K562 (cell line): ENCODE data around the gene LMBR1L. TPM values are rescaled to one million over a fixed set of nuclear protein-coding genes. Genes with fewer than 3 reads are reported as not detected.

Experiments
- ATAC-seq: fragments of 200-7000 bp; cut with Tn5 transposase; 3 replicates; pipeline ENCODE4 v1.9.1; 2020; ENCODE audit warnings: moderate library complexity
- BruUV-seq: library from RNA; stranded (reverse); fragments of 400-500 nt; replicated peaks from 2 replicates; lab custom pipeline; 2021; lab: Mats Ljungman, UMichigan
- CTCF ChIA-PET: fragments of 300-600 bp; formaldehyde crosslinking; extraction: SDS; loops from one replicate; lab custom pipeline; 2021; ENCODE audit warnings: low intra/inter-chr PET ratio; lab: Yijun Ruan, JAX
- POLR2A ChIA-PET: fragments of 300-600, 350-650 bp; sonication (Branson Sonifier 250); formaldehyde crosslinking; extraction: SDS; loops from one replicate; lab custom pipeline; 2021; ENCODE audit warnings: antibody characterized with exemption, inconsistent platforms; lab: Yijun Ruan, JAX
- DNase-seq, 4 experiments: peaks; one replicate each; pipeline versions ENCODE4 v3.0.0 to v3.0.0-alpha.2; 2011 to 2018; ENCODE audit warnings: low spot score in 3 of 4, mixed read lengths in 3 of 4; ENCODE audit errors: extremely low read depth in 1 of 4
- FAIRE-seq: peaks from 2 replicates; lab custom pipeline; 2011; peaks lifted over from hg19 to GRCh38; lab: Jason Lieb, UNC
- H2AFZ ChIP-seq: 2 replicates; pipeline ENCODE4 v1.6.0; 2011; ENCODE audit warnings: low read depth, low read length, control low read depth, inconsistent platforms
- H3K27ac ChIP-seq: fragments of 200-600 bp; 3 replicates; pipeline ENCODE4 v1.8.0; 2011; ENCODE audit warnings: low read depth, mild to moderate bottlenecking, control low read depth, inconsistent platforms, low read length, moderate library complexity, mixed read lengths; ENCODE audit errors: extremely low read depth
- H3K27me3 ChIP-seq, 2 experiments: fragments of 300-600 bp in 1 of 2; 2 replicates in 1 of 2; 3 replicates in 1 of 2; pipeline versions ENCODE4 v1.6.0 to v1.8.0; 2011; ENCODE audit warnings: inconsistent platforms in 2 of 2, low read length in 2 of 2, mild to moderate bottlenecking in 1 of 2, mixed read lengths in 1 of 2, moderate library complexity in 1 of 2; ENCODE audit not compliant: control insufficient read depth in 2 of 2, insufficient read depth in 2 of 2
- H3K36me3 ChIP-seq: fragments of 300-600 bp; 3 replicates; pipeline ENCODE4 v1.8.0; 2011; ENCODE audit warnings: mild to moderate bottlenecking, low read length, inconsistent platforms; ENCODE audit not compliant: control insufficient read depth, insufficient read depth
- H3K4me1 ChIP-seq, 2 experiments: fragments of 200-600 bp in 1 of 2; replicated peaks in 1 of 2; 2 replicates in 1 of 2; 3 replicates in 1 of 2; pipeline versions ENCODE4 v1.5.1 to v1.8.0; 2011; ENCODE audit warnings: inconsistent platforms in 2 of 2, low read length in 2 of 2, mild to moderate bottlenecking in 1 of 2, mixed read lengths in 1 of 2, moderate library complexity in 1 of 2; ENCODE audit not compliant: control insufficient read depth in 2 of 2, insufficient read depth in 2 of 2
- H3K4me2 ChIP-seq: 2 replicates; pipeline ENCODE4 v1.6.1; 2011; ENCODE audit warnings: low read length, control low read depth, inconsistent platforms, mixed read lengths; ENCODE audit not compliant: insufficient read depth
- H3K4me3 ChIP-seq: fragments of 200-600 bp; sonication (generic), shearing (Covaris generic); 2 replicates; pipeline ENCODE4 v1.5.1; 2016; ENCODE audit warnings: control low read depth, inconsistent platforms
- H3K79me2 ChIP-seq: fragments of 200-600 bp; 3 replicates; pipeline ENCODE4 v1.8.0; 2011; ENCODE audit warnings: low read length, inconsistent platforms; ENCODE audit not compliant: control insufficient read depth, insufficient read depth
- H3K9ac ChIP-seq, 2 experiments: 2 replicates each; pipeline versions ENCODE4 v1.6.0 to v1.6.1; 2011; ENCODE audit warnings: low read depth in 2 of 2, low read length in 2 of 2, control low read depth in 1 of 2, inconsistent platforms in 1 of 2, mild to moderate bottlenecking in 1 of 2, mixed read lengths in 1 of 2; ENCODE audit not compliant: insufficient read depth in 1 of 2
- H3K9me1 ChIP-seq: one replicate; pipeline ENCODE4 v1.6.0; 2011; ENCODE audit warnings: inconsistent platforms, mild to moderate bottlenecking, low read length, moderate library complexity; ENCODE audit not compliant: control insufficient read depth, insufficient read depth
- H3K9me3 ChIP-seq: replicated peaks from 2 replicates; pipeline ENCODE4 v1.5.1; 2011; ENCODE audit warnings: low read depth, low read length, inconsistent platforms; ENCODE audit not compliant: control insufficient read depth, insufficient read depth
- H4K20me1 ChIP-seq: replicated peaks from 2 replicates; pipeline ENCODE4 v1.6.1; 2011; ENCODE audit warnings: low read length, inconsistent platforms, mixed read lengths; ENCODE audit not compliant: control insufficient read depth, insufficient read depth
- CBX1 ChIP-seq: sonication (generic); IDR thresholded peaks from 2 replicates; pipeline ENCODE4 v1.6.1; 2016; ENCODE audit warnings: antibody characterized with exemption, low read depth, mild to moderate bottlenecking
- EP400 ChIP-seq: fragments of 450-650 bp; IDR thresholded peaks from 2 replicates; pipeline ENCODE4 v1.6.1; 2017; ENCODE audit warnings: antibody characterized with exemption, mild to moderate bottlenecking, moderate library complexity
- ETS1 ChIP-seq: conservative IDR thresholded peaks from 2 replicates; pipeline ENCODE4 v1.6.1; 2011; ENCODE audit warnings: low read depth, mild to moderate bottlenecking, low read length; ENCODE audit not compliant: control insufficient read depth
- MAZ ChIP-seq, 2 experiments: fragments of 450-650 bp in 1 of 2; sonication (generic) in 1 of 2; formaldehyde crosslinking; IDR thresholded peaks in 1 of 2; conservative IDR thresholded peaks in 1 of 2; 2 replicates each; pipeline versions ENCODE4 v1.4.0 to v1.5.0; 2020; ENCODE audit warnings: mild to moderate bottlenecking in 1 of 2, missing genetic modification reagents in 1 of 2
- RBM22 ChIP-seq: fragments of 200-400 bp; formaldehyde crosslinking; IDR thresholded peaks from 2 replicates; pipeline ENCODE4 v1.6.1; 2018; ENCODE audit warnings: low read length, low read depth; ENCODE audit not compliant: poor library complexity, severe bottlenecking
- SAP30 ChIP-seq: fragments of 200-600 bp; sonication (generic); IDR thresholded peaks from 2 replicates; pipeline ENCODE4 v1.6.1; 2012; ENCODE audit warnings: borderline replicate concordance, low read depth, mild to moderate bottlenecking, moderate library complexity, low read length, control low read depth, inconsistent platforms; ENCODE audit not compliant: insufficient read depth, poor library complexity, severe bottlenecking
- SMARCA5 ChIP-seq: fragments of 450-650 bp; IDR thresholded peaks from 2 replicates; pipeline ENCODE4 v1.6.1; 2016
- THAP7 ChIP-seq: fragments of 250-450 bp; sonication (Bioruptor Pico); IDR thresholded peaks from 2 replicates; pipeline ENCODE4 v1.5.0; 2021
- U2AF1 ChIP-seq: fragments of 200-400 bp; formaldehyde crosslinking; optimal IDR thresholded peaks from 2 replicates; pipeline ENCODE3; 2017; ENCODE audit warnings: mild to moderate bottlenecking, low read depth, low read length, moderate library complexity
- VEZF1 ChIP-seq: fragments of 200-800 bp; sonication (Bioruptor generic); IDR thresholded peaks from 2 replicates; pipeline ENCODE4 v1.6.1; 2017; ENCODE audit warnings: missing genetic modification characterization, missing compliant biosample characterization
- WGBS: fragments of 100-300 bp; shearing (Covaris generic); methylation state at CpG from one replicate; pipeline ENCODE4 v1.1.6; 2016; ENCODE audit warnings: low coverage, mixed read lengths; ENCODE audit not compliant: insufficient coverage; ENCODE audit errors: missing lambda C conversion rate; 5-methylcytosine and 5-hydroxymethylcytosine counted together
- in situ Hi-C: fragments of 300-500 bp; cut with MboI; formaldehyde crosslinking; loops from 4 replicates; pipeline ENCODE4 v1.15.0; 2018; ENCODE audit warnings: inconsistent platforms, mixed read lengths
- intact Hi-C: fragments of 100-400 bp; cut with micrococcal nuclease; formaldehyde crosslinking; loops from 2 replicates; pipeline ENCODE4 v1.14.2; 2022
- polyA plus RNA-seq, 8 experiments: library from polyadenylated mRNA; depleted of rRNA in 4 of 8; stranded (reverse) in 5 of 8; unstranded in 3 of 8; fragments of >200 nt; fragmentation: Nextera tagmentation in 2 of 8; fragmentation: Illumina TruSeq in 1 of 8; extraction: Ambion mirVana in 2 of 8; extraction: Trizol in 1 of 8; gene quantifications; 2 replicates each; pipeline versions ENCODE4 v1.2.1 to v1.2.3, GENCODE V29; 2011 to 2014; ENCODE audit warnings: inconsistent platforms in 1 of 8, missing spikeins in 1 of 8
- total RNA-seq, 7 experiments: library from RNA; depleted of rRNA in 6 of 7; stranded (reverse); fragments of >200 nt in 6 of 7; fragmentation: Illumina TruSeq in 2 of 7; extraction: Trizol in 2 of 7; gene quantifications; 2 replicates each; pipeline versions ENCODE4 v1.2.1 to v1.2.3, GENCODE V29; 2011 to 2021; ENCODE audit warnings: low replicate concordance in 1 of 7
- TF ChIP-seq, protein P1 (sequence below): sonication (generic); formaldehyde crosslinking; IDR thresholded peaks from 2 replicates; pipeline ENCODE4 v1.8.0; 2023; ENCODE audit warnings: mild to moderate bottlenecking, missing genetic modification reagents

The LMBR1L gene
- total and polyA plus RNA-seq, 9 of the 15 experiments (the other 6 are each of a cell fraction or from before 2014, with no cell fraction given), result 2.5 to 57.0 (median 31.1) TPM

GRCh38 chr12:49059299-49060171, 51.1 kb downstream of the LMBR1L start:
- ATAC-seq (peak; percentile 9), DNase-seq (peak in 3 of 4 experiments; percentile 16 to 55 (median 40)), FAIRE-seq (no peak)
- intact Hi-C loops (loop anchor here (5.0 to 10.0 kb wide), 2 partner anchors 73 to 285 kb away; partner anchors contain the start of genes DNAJC22 and TUBA1B), in situ Hi-C loops (loop anchor here (5.0 kb wide), 2 partner anchors 38 to 173 kb away; no protein-coding TSS in a partner anchor)
- Histone ChIP-seq H3K79me2 (peaks cover 73% of the 10 kb centered on the region), H3K27me3 (no peaks in the 10 kb centered on the region), H3K4me1 (peaks cover 15 to 22% of the 10 kb centered on the region in 2 experiments; a peak in 4 of 5 replicates), H3K36me3 (peaks cover 25% of the 10 kb centered on the region), H3K9me3 (no peaks in the 10 kb centered on the region), H3K9me1 (peaks cover 4% of the 10 kb centered on the region), H3K27ac (peak overlapping the region; percentile 98), H3K4me3 (peak overlapping the region; percentile 94), H2AFZ (no peak overlapping the region), H3K4me2 (peak overlapping the region; percentile 94), H3K9ac (peak overlapping the region; percentile 96 to 98), H4K20me1 (peaks cover 51% of the 10 kb centered on the region)
- POLR2A ChIA-PET, result interaction anchor here (0.5 to 6.4 kb wide), 13 partner anchors 9 to 331 kb away, joined by 3 to 40 read pairs (median 3); partner anchors contain the start of genes RHEBL1, TUBA1B and TUBA1C
- CTCF ChIA-PET, result interaction anchor here (2.3 kb wide), 1 partner anchor 175 kb away, joined by 5 read pairs; no protein-coding TSS in a partner anchor
- under 1% methylated on average over 53 of the region's 70 CpGs for WGBS
- no TSS peak for BruUV-seq
- peak; percentile 37; the same call in 1 of the 2 replicates for TF ChIP-seq ETS1
- no peak for TF ChIP-seq THAP7 (CRISPR knock-in tag)
- TF ChIP-seq MAZ (CRISPR knock-in tag; conservative IDR thresholded peaks at IDR 0.05 in 1 of 2, IDR thresholded peaks at IDR 0.05 in 1 of 2), result peak in 1 of 2 experiments; percentile 51; a peak in 2 of 4 replicates
- TF ChIP-seq SAP30, result peak; percentile 55
- TF ChIP-seq, protein P1, sequence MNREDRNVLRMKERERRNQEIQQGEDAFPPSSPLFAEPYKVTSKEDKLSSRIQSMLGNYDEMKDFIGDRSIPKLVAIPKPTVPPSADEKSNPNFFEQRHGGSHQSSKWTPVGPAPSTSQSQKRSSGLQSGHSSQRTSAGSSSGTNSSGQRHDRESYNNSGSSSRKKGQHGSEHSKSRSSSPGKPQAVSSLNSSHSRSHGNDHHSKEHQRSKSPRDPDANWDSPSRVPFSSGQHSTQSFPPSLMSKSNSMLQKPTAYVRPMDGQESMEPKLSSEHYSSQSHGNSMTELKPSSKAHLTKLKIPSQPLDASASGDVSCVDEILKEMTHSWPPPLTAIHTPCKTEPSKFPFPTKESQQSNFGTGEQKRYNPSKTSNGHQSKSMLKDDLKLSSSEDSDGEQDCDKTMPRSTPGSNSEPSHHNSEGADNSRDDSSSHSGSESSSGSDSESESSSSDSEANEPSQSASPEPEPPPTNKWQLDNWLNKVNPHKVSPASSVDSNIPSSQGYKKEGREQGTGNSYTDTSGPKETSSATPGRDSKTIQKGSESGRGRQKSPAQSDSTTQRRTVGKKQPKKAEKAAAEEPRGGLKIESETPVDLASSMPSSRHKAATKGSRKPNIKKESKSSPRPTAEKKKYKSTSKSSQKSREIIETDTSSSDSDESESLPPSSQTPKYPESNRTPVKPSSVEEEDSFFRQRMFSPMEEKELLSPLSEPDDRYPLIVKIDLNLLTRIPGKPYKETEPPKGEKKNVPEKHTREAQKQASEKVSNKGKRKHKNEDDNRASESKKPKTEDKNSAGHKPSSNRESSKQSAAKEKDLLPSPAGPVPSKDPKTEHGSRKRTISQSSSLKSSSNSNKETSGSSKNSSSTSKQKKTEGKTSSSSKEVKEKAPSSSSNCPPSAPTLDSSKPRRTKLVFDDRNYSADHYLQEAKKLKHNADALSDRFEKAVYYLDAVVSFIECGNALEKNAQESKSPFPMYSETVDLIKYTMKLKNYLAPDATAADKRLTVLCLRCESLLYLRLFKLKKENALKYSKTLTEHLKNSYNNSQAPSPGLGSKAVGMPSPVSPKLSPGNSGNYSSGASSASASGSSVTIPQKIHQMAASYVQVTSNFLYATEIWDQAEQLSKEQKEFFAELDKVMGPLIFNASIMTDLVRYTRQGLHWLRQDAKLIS, result peak; percentile 19; the same call in 1 of the 2 replicates
- no peak for TF ChIP-seq EP400
- peak; percentile 64 for TF ChIP-seq VEZF1 (CRISPR knock-in tag)
- no peak for TF ChIP-seq SMARCA5
- TF ChIP-seq CBX1, result no peak; the same call in 1 of the 2 replicates
- TF ChIP-seq RBM22, result peak; percentile 12
- TF ChIP-seq U2AF1, result peak; percentile 2
